ENCODE results near the gene LNP1. TPM values are rescaled to one million over a fixed set of nuclear protein-coding genes. Genes with fewer than 3 reads are reported as not detected.

LNP1 gene
- total and polyA plus RNA-seq, 9 of the 15 experiments (the other 6 are each of a cell fraction or from before 2014, with no cell fraction given), result 1.9 to 5.2 (median 4.5) TPM

GRCh38 chr3:100416176-100416575, 14.8 kb downstream of the LNP1 start:
- Histone ChIP-seq H3K4me3 (no peak overlapping the region), H3K27me3 (ENCODE audit: control insufficient read depth in 2 of 2, insufficient read depth in 2 of 2, low read length in 2 of 2) (no peaks in the 10 kb centered on the region), H3K4me2 (ENCODE audit: insufficient read depth, low read length) (no peak overlapping the region), H3K9me3 (replicated peaks; ENCODE audit: control insufficient read depth, insufficient read depth, low read depth, low read length) (no peaks in the 10 kb centered on the region), H3K27ac (ENCODE audit: extremely low read depth, low read depth, low read length) (no peak overlapping the region), H3K79me2 (ENCODE audit: control insufficient read depth, insufficient read depth, low read length) (no peaks in the 10 kb centered on the region), H3K4me1 (replicated peaks in 1 of 2; ENCODE audit: control insufficient read depth in 2 of 2, insufficient read depth in 2 of 2, low read length in 2 of 2) (no peaks in the 10 kb centered on the region; a peak in 1 of 5 replicates), H2AFZ (ENCODE audit: low read depth, low read length) (no peak overlapping the region), H3K36me3 (ENCODE audit: control insufficient read depth, insufficient read depth, low read length) (no peaks in the 10 kb centered on the region), H4K20me1 (replicated peaks; ENCODE audit: control insufficient read depth, insufficient read depth, low read length) (no peaks in the 10 kb centered on the region), H3K9me1 (ENCODE audit: control insufficient read depth, insufficient read depth, low read length) (no peaks in the 10 kb centered on the region), H3K9ac (ENCODE audit: insufficient read depth in 1 of 2, low read depth in 2 of 2, low read length in 2 of 2) (no peak overlapping the region)
- no TSS peak for BruUV-seq (replicated peaks)
- ATAC-seq (no peak), DNase-seq (ENCODE audit: extremely low read depth in 1 of 4, low spot score in 3 of 4) (no peak), FAIRE-seq (no peak)
- in situ Hi-C loops (cut with MboI) (no loop called here), intact Hi-C loops (cut with micrococcal nuclease) (no loop called here)
- ChIA-PET POLR2A (interaction anchor here (1.1 kb wide), 1 partner anchor 15 kb away, joined by 4 read pairs; the partner anchor contains the start of genes LNP1 and TOMM70), CTCF (ENCODE audit: low intra/inter-chr PET ratio) (no interaction called here)
- TF ChIP-seq EP300 (IDR thresholded peaks at IDR 0.05; ENCODE audit: low read length) (no peak), SLC30A9 (CRISPR knock-in tag; IDR thresholded peaks at IDR 0.05) (no peak), TFAM (CRISPR knock-in tag; conservative IDR thresholded peaks at IDR 0.05) (no peak), RBM14 (IDR thresholded peaks at IDR 0.05; ENCODE audit: borderline replicate concordance, insufficient read depth, low read depth, low read length) (no peak), CHD1 (IDR thresholded peaks at IDR 0.05; ENCODE audit: low read length) (no peak), ZNF143 (CRISPR knock-in tag; IDR thresholded peaks at IDR 0.05) (no peak)

GRCh38 chr3:100416863-100417262, 15.5 kb downstream of the LNP1 start:
- FAIRE-seq (no peak), DNase-seq (ENCODE audit: extremely low read depth in 1 of 4, low spot score in 3 of 4) (no peak), ATAC-seq (no peak)
- BruUV-seq (replicated peaks), result no TSS peak
- Histone ChIP-seq H3K4me2 (ENCODE audit: insufficient read depth, low read length) (no peak overlapping the region), H3K79me2 (ENCODE audit: control insufficient read depth, insufficient read depth, low read length) (no peaks in the 10 kb centered on the region), H3K36me3 (ENCODE audit: control insufficient read depth, insufficient read depth, low read length) (no peaks in the 10 kb centered on the region), H3K9me3 (replicated peaks; ENCODE audit: control insufficient read depth, insufficient read depth, low read depth, low read length) (no peaks in the 10 kb centered on the region), H3K9ac (ENCODE audit: insufficient read depth in 1 of 2, low read depth in 2 of 2, low read length in 2 of 2) (no peak overlapping the region), H3K27me3 (ENCODE audit: control insufficient read depth in 2 of 2, insufficient read depth in 2 of 2, low read length in 2 of 2) (no peaks in the 10 kb centered on the region), H3K9me1 (ENCODE audit: control insufficient read depth, insufficient read depth, low read length) (no peaks in the 10 kb centered on the region), H3K4me3 (no peak overlapping the region), H2AFZ (ENCODE audit: low read depth, low read length) (no peak overlapping the region), H3K4me1 (replicated peaks in 1 of 2; ENCODE audit: control insufficient read depth in 2 of 2, insufficient read depth in 2 of 2, low read length in 2 of 2) (no peaks in the 10 kb centered on the region; a peak in 2 of 5 replicates), H3K27ac (ENCODE audit: extremely low read depth, low read depth, low read length) (no peak overlapping the region), H4K20me1 (replicated peaks; ENCODE audit: control insufficient read depth, insufficient read depth, low read length) (no peaks in the 10 kb centered on the region)
- 22% methylated on average over 1 of the region's 1 CpG for WGBS (ENCODE audit: insufficient coverage, low coverage, missing lambda C conversion rate)
- ChIA-PET POLR2A (interaction anchor here (1.1 kb wide), 1 partner anchor 15 kb away, joined by 4 read pairs; the partner anchor contains the start of genes LNP1 and TOMM70), CTCF (ENCODE audit: low intra/inter-chr PET ratio) (interaction anchor here (0.6 kb wide), 1 partner anchor 282 kb away, joined by 5 read pairs; no protein-coding TSS in a partner anchor)
- intact Hi-C loops (cut with micrococcal nuclease) (no loop called here), in situ Hi-C loops (cut with MboI) (no loop called here)
- TF ChIP-seq ZNF316 (IDR thresholded peaks at IDR 0.05) (peak; percentile 59), C11orf30 (IDR thresholded peaks at IDR 0.05; ENCODE audit: low read depth) (peak; percentile 40; the same call in 1 of the 2 replicates), ZNF217 (CRISPR knock-in tag; IDR thresholded peaks at IDR 0.05) (no peak), ZNF77 (CRISPR knock-in tag; IDR thresholded peaks at IDR 0.05) (no peak)

All from K562 (cell line).